ENCODE measurements around the gene PHYKPL. TPM values are rescaled to one million over a fixed set of nuclear protein-coding genes. Genes with fewer than 3 reads are reported as not detected.
A peak's percentile ranks its signal among the peaks of the same experiment; 100 is the strongest.

Gene PHYKPL
- total and polyA plus RNA-seq, 2 experiments from 2014 or later, result 57.0 to 58.7 TPM

DNA sequence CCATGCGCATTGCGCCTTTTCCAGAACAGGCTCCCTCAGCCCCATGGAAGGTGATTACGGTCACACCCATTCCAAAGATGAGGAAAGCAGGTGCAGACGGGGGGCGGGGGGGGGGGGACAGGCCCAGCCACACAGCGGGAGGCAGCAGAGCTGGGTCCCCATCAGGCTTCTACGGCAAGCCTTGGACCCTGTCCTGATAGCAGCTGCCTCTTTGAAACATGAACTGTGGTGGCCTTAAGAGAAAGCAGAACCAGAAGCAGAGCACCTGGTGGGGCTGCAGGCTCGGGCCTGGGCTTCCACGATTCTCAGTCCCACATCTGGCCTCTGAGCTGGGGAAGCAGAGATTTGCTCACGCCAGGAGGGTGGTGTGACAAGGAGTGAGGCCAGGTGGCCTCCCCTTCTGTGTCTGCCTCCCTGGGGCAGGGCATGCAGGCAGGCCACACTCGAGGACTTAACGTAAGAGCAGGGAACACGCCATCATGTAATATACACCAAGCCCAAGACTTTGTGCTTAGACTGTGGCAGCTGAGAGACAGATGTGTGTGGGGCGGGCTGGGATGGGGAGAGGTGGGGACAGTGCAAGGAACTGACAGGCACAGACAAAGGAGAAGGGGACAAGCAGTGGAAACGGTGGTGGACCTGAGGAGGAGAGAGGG lies 14.2 kb upstream of the PHYKPL start:
- Histone ChIP-seq H3K36me3 (no peaks in the 10 kb centered on the region), H3K27ac (no peak overlapping the region), H3K4me3 (no peak overlapping the region), H3K27me3 (no peaks in the 10 kb centered on the region), H3K9me3 (ENCODE audit: low read depth) (no peaks in the 10 kb centered on the region), H3K4me1 (ENCODE audit: low read depth) (no peaks in the 10 kb centered on the region)
- no peak for DNase-seq (ENCODE audit: low read depth in 1 of 2, low spot score in 1 of 2)
- TF ChIP-seq, protein P1, sequence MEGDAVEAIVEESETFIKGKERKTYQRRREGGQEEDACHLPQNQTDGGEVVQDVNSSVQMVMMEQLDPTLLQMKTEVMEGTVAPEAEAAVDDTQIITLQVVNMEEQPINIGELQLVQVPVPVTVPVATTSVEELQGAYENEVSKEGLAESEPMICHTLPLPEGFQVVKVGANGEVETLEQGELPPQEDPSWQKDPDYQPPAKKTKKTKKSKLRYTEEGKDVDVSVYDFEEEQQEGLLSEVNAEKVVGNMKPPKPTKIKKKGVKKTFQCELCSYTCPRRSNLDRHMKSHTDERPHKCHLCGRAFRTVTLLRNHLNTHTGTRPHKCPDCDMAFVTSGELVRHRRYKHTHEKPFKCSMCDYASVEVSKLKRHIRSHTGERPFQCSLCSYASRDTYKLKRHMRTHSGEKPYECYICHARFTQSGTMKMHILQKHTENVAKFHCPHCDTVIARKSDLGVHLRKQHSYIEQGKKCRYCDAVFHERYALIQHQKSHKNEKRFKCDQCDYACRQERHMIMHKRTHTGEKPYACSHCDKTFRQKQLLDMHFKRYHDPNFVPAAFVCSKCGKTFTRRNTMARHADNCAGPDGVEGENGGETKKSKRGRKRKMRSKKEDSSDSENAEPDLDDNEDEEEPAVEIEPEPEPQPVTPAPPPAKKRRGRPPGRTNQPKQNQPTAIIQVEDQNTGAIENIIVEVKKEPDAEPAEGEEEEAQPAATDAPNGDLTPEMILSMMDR (IDR thresholded peaks at IDR 0.05; ENCODE audit: low read depth, low read length), result no peak

DNA sequence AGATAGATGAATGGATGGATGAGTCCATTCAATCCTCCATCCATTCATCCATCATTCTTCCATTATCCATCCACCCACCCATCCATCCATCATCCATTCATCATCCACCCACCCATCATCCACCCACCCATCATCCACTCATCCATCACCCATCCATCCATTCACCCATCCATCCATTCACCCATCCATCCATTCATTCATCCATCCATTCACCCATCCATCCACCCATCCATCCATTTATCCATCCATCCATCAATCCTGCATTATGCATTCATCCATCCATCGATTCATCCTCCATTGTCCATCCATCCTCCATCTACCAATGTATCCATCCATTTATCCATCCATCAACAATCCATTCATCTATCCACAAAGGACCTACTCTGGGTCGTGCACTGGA lies 12.8 kb upstream of the PHYKPL start:
- no peak for DNase-seq (ENCODE audit: low read depth in 1 of 2, low spot score in 1 of 2)

DNA sequence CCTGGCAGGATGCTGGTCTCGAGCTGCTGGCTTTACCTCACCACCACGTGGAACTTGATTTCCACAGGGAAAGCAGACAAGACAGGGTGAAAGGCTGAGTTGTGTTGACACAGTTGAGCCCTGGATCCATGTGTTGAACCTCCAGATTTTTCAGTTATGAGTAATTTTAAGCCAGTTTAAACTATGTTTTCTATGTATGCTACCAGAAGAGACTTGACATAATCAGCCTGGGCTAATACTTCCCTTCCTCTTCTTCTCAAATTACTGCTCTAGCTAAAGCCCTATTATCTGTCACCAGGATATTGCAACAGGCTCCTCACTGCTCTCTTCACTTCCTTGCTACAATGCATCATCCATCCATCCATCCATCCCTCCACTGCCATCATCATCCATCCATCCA lies 12.0 kb upstream of the PHYKPL start:
- TF ChIP-seq, protein P1 (IDR thresholded peaks at IDR 0.05; ENCODE audit: low read depth, low read length), result no peak
- no peaks in the 10 kb centered on the region for H3K36me3 ChIP-seq
- H3K4me1 ChIP-seq (ENCODE audit: low read depth), result no peaks in the 10 kb centered on the region
- no peak overlapping the region for H3K27ac ChIP-seq
- H3K9me3 ChIP-seq (ENCODE audit: low read depth), result no peaks in the 10 kb centered on the region
- DNase-seq (ENCODE audit: low read depth in 1 of 2, low spot score in 1 of 2), result peak in 1 of 2 donors; percentile 13
- no peak overlapping the region for H3K4me3 ChIP-seq
- no peaks in the 10 kb centered on the region for H3K27me3 ChIP-seq

More for the DNA sequence above, 12.8 kb upstream of the PHYKPL start:
- H3K27me3 ChIP-seq, result no peaks in the 10 kb centered on the region
- TF ChIP-seq, protein P1 (IDR thresholded peaks at IDR 0.05; ENCODE audit: low read depth, low read length), result no peak
- no peak overlapping the region for H3K4me3 ChIP-seq
- no peaks in the 10 kb centered on the region for H3K36me3 ChIP-seq
- H3K27ac ChIP-seq, result no peak overlapping the region
- no peaks in the 10 kb centered on the region for H3K4me1 ChIP-seq (ENCODE audit: low read depth)
- H3K9me3 ChIP-seq (ENCODE audit: low read depth), result no peaks in the 10 kb centered on the region

DNA sequence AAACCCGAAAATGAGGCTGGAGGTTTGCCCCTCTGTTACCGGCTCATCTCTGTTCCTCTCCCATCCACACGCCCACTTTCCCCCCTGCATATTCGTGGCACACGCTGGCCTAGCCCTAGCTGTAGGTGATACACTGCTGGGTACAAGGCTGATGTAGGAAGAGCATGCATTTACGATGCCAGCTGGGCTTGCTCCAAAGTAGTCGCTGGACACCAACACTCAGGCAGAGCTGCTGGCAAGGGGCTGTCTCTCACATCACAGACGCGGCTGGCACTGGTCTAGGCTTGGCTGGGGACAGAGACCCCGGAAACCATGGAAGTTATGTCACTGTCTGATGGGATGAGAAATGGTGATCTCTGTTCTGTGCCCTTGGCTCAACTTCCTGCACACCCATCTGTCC lies 9.8 kb upstream of the PHYKPL start:
- Histone ChIP-seq H3K27me3 (no peaks in the 10 kb centered on the region), H3K4me3 (no peak overlapping the region), H3K36me3 (no peaks in the 10 kb centered on the region), H3K4me1 (ENCODE audit: low read depth) (no peaks in the 10 kb centered on the region), H3K9me3 (ENCODE audit: low read depth) (no peaks in the 10 kb centered on the region), H3K27ac (no peak overlapping the region)
- DNase-seq (ENCODE audit: low read depth in 1 of 2, low spot score in 1 of 2), result no peak
- TF ChIP-seq, protein P1 (IDR thresholded peaks at IDR 0.05; ENCODE audit: low read depth, low read length), result no peak

DNA sequence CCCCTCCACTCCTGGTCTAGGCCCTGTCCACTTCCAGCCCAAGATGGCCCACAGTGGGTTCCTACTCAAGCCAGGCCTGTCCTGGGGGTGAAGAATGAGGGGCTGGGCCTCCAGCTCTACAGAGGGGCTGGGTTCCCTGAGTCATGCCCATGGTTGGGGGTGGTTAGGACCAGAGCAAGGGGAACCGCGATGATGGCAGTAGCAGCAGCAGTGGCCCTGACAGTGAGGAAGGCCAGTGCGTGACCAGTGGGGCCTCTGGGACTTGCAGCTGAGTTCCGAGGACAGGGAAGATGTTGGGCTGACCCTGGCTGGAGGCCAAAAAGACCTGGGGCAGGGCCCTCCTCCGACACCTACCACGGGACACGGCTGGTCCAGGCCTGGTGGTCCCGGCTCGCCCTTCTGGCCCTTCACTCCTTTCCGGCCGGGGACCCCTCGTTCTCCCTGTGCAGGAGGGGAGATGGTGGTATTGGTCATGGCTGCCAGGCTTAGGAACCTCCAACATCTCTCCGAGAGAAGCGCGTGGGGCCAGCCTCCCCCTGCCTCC lies 9.2 kb upstream of the PHYKPL start:
- no peaks in the 10 kb centered on the region for H3K27me3 ChIP-seq
- TF ChIP-seq, protein P1 (IDR thresholded peaks at IDR 0.05; ENCODE audit: low read depth, low read length), result no peak
- no peak overlapping the region for H3K27ac ChIP-seq
- no peaks in the 10 kb centered on the region for H3K9me3 ChIP-seq (ENCODE audit: low read depth)
- H3K4me1 ChIP-seq (ENCODE audit: low read depth), result no peaks in the 10 kb centered on the region
- DNase-seq (ENCODE audit: low read depth in 1 of 2, low spot score in 1 of 2), result no peak
- H3K36me3 ChIP-seq, result no peaks in the 10 kb centered on the region
- no peak overlapping the region for H3K4me3 ChIP-seq
